ENCODE measurements around the gene FAM171A2.
"Not testable (repeated sequence)": the region's sequence is repeated elsewhere in the genome, so short reads cannot be mapped to it uniquely, and the experiment has no call there.

FAM171A2 gene

GRCh38 chr17:44335564-44335963 is 28.1 kb downstream of the FAM171A2 start:
- no peak for TF ChIP-seq POLR2A (IDR thresholded peaks at IDR 0.05; ENCODE audit: low read depth, low read length)
- FAIRE-seq (no peak), DNase-seq (ENCODE audit: insufficient read length, low spot score) (no peak)

GRCh38 chr17:44334727-44335126 is 28.9 kb downstream of the FAM171A2 start:
- no peak for DNase-seq (ENCODE audit: insufficient read length, low spot score)
- no peak for TF ChIP-seq POLR2A (IDR thresholded peaks at IDR 0.05; ENCODE audit: low read depth, low read length)
- FAIRE-seq = no peak

- TF ChIP-seq POLR2A (IDR thresholded peaks at IDR 0.05; ENCODE audit: low read depth, low read length) = no peak
- no peak for DNase-seq (ENCODE audit: insufficient read length, low spot score)
- no peak for FAIRE-seq
Measured at GRCh38 chr17:44334315-44334714, 29.3 kb downstream of the FAM171A2 start.

GRCh38 chr17:44333371-44333770 is 30.3 kb downstream of the FAM171A2 start:
- DNase-seq (ENCODE audit: insufficient read length, low spot score) = no peak
- TF ChIP-seq POLR2A (IDR thresholded peaks at IDR 0.05; ENCODE audit: low read depth, low read length) = no peak

GRCh38 chr17:44331249-44331760 is 32.3 kb downstream of the FAM171A2 start:
- no peak for TF ChIP-seq POLR2A (IDR thresholded peaks at IDR 0.05; ENCODE audit: low read depth, low read length)
- no peak for DNase-seq (ENCODE audit: insufficient read length, low spot score)
- FAIRE-seq = no peak

More at GRCh38 chr17:44333371-44333770, 30.3 kb downstream of the FAM171A2 start:
- no peak for FAIRE-seq

GRCh38 chr17:44330263-44330662 is 33.4 kb downstream of the FAM171A2 start:
- DNase-seq (ENCODE audit: insufficient read length, low spot score); FAIRE-seq: not testable (repeated sequence)

- not testable (repeated sequence) for FAIRE-seq; DNase-seq (ENCODE audit: insufficient read length, low spot score)
Measured at GRCh38 chr17:44329516-44329915, 34.1 kb downstream of the FAM171A2 start.

- DNase-seq (ENCODE audit: insufficient read length, low spot score) (no peak), FAIRE-seq (no peak)
- TF ChIP-seq POLR2A (IDR thresholded peaks at IDR 0.05; ENCODE audit: low read depth, low read length) = no peak
Measured at GRCh38 chr17:44327715-44328449, 35.8 kb downstream of the FAM171A2 start.

GRCh38 chr17:44326861-44327444 is 36.7 kb downstream of the FAM171A2 start:
- 0 out of 2 replicates have a peak, but pooled peaks have one; percentile 3 for TF ChIP-seq POLR2A (IDR thresholded peaks at IDR 0.05; ENCODE audit: low read depth, low read length)
- FAIRE-seq = no peak
- peak; percentile 97 for DNase-seq (ENCODE audit: insufficient read length, low spot score)

GRCh38 chr17:44324571-44325275 is 38.9 kb downstream of the FAM171A2 start, which contains the start of gene SLC25A39:
Gene SLC25A39 (minus strand): TSS chr17:44324823. CDS start chr17:44323562, 1,261 bp downstream.
- peak; percentile 83 for TF ChIP-seq POLR2A (IDR thresholded peaks at IDR 0.05; ENCODE audit: low read depth, low read length)
- FAIRE-seq (no peak), DNase-seq (ENCODE audit: insufficient read length, low spot score) (no peak)

GRCh38 chr17:44324092-44324570 is 39.5 kb downstream of the FAM171A2 start:
- FAIRE-seq = no peak
- TF ChIP-seq POLR2A (IDR thresholded peaks at IDR 0.05; ENCODE audit: low read depth, low read length) = no peak
- no peak for DNase-seq (ENCODE audit: insufficient read length, low spot score)

- TF ChIP-seq POLR2A (IDR thresholded peaks at IDR 0.05; ENCODE audit: low read depth, low read length) = no peak
- no peak for DNase-seq (ENCODE audit: insufficient read length, low spot score)
- no peak for FAIRE-seq
Measured at GRCh38 chr17:44323359-44324091, 40.1 kb downstream of the FAM171A2 start.

- FAIRE-seq = no peak
- no peak for TF ChIP-seq POLR2A (IDR thresholded peaks at IDR 0.05; ENCODE audit: low read depth, low read length)
- no peak for DNase-seq (ENCODE audit: insufficient read length, low spot score)
Measured at GRCh38 chr17:44322236-44322895, 41.3 kb downstream of the FAM171A2 start.

All from H54 (cell line).